HG03457 (cell line): ENCODE data around the gene SH3GLB1.

Experiments used
- ATAC-seq: cut with Tn5 transposase; IDR thresholded peaks from one replicate; pipeline ENCODE4 v1.9.1; 2021; ENCODE audit warnings: moderate number of reproducible peaks; ENCODE audit not compliant: unreplicated experiment

Gene SH3GLB1

DNA sequence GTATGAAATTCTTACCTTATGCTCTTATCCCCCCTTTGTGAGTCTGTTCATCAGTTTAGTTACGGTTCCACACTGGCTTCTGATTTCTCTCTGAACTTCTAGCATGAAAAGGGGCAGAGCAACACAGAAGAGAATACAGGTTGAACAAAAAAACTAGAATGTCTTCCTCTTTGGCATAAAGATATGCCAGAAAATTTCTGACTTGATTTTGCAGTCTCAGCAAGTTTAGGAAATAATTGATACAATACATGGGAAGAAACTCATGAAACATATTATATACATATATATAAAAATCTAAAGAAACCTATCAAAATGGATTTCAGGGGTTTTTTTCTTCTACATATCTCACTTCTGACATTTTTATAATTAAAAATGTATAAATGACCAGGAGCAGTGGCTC is 27.0 kb downstream of the SH3GLB1 start:
- ATAC-seq: no peak

DNA sequence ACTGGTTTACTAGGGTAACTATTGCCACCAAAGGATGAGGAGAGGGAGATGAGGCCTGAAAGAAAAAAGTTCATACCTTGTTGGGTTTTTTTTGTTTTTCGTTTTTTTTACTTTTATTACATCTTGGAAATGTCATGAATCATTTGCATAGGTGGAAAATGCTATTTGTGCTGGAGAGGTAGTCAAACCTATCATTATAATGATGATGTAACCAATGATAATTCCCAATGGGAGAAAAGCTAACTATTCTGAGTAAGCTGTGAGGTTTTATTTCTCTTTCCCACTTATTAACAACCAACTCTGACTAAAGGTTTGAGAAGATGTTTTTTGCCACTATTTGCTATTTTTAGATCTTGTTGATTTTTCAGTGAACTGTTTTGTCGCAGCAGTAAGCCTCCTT is 29.0 kb downstream of the SH3GLB1 start:
- no peak for ATAC-seq

DNA sequence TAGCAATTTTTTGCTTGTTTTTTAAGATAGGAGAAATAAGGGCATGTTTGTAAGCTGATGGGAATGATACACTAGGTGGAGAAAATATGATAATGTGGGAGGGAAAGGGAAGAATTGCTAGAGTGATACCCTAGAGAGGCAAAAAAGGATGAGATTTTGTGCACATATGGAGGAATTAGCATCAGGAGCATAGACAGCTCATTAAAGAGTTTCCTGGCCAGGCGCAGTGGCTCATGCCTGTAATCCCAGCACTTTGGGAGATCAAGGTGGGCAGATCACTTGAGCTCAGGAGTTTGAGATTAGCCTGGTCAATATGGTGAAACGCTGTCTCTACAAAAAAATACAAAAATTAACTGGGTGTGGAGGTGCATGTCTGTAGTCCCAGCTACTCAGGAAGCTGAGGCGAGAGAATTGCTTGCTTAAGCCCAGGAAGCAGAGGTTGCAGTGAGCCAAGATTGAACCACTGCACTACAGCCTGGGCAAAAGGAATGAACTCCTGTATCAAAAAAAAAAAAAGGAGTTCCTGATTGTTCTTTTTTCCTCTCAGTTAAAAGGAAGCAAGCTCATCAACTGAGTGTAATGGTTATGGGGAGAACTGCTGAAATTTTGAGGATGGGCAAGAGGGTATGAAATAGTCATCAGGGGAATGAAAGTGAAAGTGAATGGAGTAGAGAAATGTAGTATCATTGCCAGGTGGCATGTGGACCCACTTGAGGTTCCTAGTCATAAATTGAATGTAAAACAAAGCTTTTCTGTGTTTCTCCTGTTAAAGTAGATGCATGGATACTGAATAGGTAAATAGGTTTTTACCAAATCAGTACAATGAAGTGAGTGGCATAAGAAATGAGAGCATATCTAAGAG is 35.5 kb downstream of the SH3GLB1 start:
- no peak for ATAC-seq

DNA sequence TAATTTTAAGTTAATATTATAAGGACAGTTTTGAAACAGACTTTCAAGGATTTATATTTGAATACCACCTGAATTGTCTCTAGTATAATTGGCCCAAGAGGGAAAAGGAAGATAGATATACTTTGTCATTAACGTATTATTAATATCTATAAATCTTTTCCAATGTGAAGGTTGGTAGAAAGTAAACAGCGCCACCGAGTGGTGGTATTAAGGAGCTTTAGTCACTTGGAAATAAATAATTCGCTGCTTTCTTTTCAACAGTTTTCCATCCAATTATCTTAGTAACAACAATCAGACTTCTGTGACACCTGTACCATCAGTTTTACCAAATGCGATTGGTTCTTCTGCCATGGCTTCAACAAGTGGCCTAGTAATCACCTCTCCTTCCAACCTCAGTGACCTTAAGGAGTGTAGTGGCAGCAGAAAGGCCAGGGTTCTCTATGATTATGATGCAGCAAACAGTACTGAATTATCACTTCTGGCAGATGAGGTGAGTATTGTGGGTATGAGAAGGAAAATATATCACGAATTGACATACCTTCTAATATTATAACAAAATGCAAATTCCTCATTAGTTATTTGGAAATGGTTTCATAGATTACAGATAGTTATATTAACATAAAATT is 37.7 kb downstream of the SH3GLB1 start:
- ATAC-seq: no peak

DNA sequence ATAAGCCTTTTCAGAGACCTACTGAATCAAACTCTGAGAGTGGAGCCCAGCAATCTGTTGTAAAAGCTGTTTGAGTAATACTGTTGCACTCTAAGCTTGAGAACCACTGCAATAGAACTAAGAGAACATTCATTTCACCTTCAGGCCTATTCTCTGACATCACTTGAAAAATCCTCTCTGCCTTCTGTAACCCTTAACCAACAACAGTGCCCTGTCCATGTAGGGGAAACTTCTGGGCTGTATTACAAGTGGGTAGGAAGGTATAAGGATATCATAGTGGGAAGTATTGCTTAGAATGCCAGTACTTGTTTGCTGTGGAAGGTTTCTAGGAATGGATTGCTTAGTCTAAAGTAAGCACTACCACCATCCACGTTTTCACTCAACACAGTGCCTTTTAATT is 42.9 kb downstream of the SH3GLB1 start:
- no peak for ATAC-seq

DNA sequence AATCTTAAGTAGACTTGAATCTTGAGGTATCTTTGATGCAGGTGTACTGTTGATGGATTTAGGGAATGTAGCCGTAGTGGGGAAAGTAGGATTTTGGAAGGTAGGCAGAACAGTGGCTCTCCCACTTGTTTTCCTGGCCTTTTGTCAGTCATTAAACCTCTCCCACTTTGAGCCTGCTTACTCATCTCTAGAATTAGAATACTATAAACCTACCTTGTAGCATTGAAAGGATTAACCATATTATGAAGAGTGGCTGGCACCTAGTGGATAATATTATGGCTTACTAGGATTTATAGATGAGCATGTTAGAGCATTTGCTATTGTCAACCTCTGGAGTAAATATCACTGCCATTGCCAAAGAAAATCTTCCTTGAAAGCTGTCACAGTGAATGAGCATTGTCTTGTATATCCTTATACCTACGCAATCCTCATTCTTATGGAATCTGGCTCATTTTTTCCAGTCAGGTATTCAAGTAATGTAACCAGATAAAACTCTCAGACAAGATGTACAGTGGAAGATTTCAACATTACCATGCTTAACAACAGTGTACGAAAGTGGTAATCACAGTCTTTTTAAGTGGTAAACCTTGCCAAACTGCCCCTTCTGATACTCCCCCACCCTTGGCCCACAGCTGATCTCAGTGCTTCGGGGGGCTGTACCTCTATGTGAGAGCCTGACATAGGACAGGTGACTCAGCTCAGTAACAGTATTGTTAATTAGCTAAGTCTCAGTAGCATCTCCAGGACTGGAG is 44.4 kb downstream of the SH3GLB1 start:
- no peak for ATAC-seq

DNA sequence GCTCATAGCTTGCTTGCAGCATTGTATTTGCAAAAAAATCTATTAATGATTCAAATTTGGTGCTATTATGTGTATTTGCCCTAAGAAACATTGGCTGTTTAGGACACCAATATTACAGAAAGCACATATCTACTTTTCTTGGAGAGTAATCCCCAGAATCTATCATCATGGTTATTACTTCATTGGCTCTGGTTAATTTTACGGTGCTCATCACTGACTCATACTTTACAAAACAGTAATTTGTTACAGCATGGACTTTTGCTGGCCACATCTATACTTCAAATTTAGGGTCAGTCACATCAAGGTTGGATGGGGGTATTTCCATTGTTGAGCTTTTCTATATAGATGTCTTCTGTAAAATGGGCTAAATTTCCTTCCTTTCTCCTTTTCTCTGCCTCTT is 45.7 kb downstream of the SH3GLB1 start:
- ATAC-seq: no peak

DNA sequence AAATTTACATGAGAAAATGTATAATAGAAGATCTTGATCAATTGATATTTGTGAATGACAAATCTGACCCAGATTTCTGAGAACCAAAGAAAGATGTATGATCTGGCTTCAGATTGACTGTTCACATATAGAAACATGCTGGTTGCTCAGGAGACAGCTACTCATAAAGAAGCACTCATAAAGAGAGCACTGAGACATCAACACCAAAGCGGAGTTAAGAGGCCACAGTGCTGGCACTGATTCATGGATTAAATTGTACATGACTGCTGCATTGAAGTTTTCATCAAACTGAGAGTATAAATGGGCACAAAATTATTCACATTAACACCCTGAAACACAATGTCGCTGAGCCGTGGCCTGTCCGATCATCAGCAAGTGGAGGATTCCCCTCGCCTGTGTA is 46.2 kb downstream of the SH3GLB1 start:
- no peak for ATAC-seq

DNA sequence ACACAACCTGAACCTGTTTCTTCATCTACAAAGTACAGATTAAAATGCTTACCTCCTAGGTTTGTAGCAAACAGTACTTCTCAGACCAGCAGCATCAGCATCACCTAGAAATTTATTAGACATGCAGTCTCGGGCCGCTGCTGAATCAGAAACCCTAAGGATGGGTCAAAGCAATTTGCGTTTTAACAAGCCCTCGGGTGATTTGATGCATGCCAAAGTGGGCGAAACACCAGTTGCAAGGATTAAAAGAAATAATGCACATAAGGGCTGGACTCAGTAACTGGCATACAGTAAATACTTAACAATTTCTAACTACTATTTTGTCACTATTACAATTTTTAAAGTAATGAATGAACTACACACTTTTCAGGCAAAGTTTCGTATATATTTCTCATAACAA is 47.5 kb downstream of the SH3GLB1 start:
- ATAC-seq: no peak

DNA sequence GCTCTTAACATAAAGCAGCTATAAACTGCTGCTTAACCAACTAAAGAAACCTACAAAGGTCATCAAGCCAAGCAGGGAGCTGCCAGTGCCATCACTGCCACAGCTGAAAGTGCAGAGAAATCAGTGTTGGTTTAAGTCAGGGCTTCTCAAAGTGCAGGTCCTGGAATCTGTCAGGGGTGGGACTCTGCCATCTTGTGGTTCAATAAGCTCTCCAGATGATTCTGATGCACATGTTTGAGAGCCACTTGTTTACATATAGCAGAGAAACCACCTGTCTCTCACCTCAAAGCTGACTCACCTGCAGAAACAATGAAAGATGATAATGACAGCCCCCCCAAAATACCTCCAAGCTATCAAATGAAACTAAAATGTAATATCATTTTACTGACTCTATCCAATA is 49.3 kb downstream of the SH3GLB1 start:
- ATAC-seq: no peak

DNA sequence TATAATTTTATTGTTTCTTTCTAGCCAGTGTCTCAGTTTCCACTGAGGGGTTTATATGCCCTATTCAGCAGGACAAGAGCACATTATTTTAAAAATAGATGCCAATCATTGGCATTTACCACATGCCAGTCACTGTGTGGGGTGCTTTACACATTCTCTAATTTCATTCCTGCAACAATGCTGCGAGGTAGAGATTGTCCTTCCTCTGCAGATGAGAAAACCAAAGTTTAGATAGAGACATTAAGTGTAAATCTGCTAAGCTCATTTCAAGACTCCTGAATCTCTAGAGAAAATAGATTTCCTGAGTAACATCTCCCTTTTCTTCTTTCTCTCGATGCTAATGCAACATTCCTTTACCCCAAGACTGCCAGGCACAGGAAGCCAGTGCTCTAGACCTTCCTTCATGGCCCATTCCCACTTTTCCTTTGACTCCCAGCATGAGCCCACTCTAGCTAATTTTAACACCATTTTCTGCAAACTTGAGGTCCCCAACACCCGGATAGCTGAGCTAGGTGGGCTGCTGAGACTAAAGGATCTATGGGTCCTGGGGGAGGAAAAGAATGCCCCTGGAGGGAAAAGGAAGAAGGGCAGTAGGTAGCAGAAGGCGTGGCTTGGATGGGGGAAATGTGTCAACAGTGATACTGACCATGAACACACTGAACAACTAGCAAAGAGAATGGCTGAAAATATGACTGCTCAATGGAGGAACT is 50.0 kb downstream of the SH3GLB1 start:
- no peak for ATAC-seq

DNA sequence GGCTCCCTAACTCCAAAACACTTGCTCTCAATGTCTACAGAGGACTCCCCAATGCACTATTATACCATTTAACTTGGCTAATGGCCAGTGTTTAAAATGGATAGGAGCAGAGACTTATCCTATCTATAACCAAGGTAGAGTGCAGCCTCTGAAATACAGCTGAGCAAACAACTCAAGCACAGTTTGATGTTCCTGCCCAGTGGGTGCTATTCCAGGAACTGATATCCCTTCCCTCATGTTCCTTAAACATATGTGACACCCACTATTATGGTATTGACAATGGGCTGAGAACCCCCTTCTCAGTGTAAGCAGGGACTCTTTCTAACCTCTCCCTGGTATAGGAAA is 51.7 kb downstream of the SH3GLB1 start:
- ATAC-seq: no peak

DNA sequence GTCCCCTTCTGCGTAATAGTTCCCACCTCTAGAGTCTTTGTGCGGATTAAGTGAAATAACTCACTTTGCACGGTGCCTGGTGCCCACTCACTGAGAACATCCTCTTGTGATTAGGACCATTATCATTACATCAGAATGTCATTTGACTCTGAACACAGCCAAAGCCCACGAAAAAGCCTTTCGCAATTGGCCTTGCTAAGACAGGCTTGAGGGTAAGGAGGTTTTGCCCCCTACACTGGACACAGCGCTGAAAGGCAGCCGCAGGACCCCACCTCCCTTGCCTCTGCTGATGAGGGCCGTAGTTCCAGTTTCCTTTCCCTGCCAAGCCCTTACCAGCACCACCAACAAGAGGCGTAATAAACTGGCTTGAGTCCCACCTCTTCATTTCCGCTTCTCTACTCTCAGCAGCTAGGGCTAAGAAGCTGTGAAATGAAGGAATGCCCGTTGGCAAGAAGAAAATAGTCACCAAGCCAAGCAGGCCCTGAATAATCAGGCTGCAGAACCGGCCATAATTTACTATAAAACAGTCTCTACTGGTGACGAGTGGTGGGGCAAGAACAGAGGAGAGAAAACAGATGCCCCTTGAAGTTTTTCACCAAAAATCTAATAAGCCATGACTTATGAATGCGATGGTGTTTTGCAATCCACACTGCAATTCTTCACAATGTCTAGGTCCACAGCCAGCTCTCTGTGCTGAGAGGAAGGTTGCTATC is 53.1 kb downstream of the SH3GLB1 start:
- no peak for ATAC-seq

DNA sequence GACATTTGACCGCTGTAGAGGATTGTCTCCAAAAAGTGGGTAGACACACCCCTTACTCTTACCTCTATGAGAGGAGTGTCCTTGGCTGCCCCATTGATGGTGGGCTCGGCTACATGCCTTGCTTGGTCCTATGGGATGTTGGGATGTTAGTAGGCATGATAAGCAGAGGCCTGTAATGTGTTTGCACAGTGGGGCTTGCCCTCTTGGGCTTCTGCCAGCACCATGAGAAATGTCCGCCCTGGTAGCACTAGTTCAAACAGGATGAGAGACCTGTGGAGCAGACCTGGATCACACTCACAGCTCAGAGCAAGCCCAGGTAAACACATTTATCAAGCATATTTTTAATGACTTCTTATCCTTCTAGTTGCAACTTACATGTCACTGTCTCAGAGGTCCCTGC is 54.2 kb downstream of the SH3GLB1 start:
- ATAC-seq: no peak

DNA sequence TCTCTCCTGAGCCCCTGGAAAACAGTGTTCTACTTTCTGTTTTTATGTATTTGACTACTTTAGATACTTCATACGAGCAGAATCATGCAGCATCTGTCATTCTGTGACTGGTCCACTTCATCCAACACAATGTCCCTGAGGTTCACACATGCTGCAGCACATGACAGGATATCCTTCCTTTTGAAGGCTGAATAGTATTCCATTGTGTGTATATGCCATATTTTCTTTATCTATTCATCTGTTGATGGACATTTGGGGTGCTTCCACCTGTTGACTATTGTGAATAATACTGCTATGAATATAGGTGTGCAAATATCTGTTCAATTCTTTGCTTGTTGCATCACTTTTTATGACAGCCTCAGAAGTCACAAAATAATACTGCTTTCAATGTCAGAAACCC is 55.8 kb downstream of the SH3GLB1 start:
- no peak for ATAC-seq

DNA sequence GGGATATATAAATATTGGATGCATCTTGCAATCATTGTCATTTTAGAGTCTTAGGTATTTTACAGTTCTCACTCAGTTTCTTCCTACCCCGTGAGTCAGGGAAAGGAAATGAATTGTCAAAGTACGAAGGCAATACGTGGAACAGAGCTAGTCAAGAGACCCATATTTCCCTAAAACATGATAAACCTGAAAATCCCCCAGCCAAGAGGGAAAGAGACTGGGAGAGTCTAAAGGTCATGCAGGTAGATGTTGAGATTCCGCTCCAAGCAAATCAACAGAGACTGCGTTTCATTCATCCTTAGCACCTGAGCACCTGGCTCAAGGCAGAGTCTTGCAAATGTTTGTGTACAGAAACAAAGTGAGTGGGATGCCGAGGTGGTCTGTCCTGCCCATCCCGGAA is 58.0 kb downstream of the SH3GLB1 start:
- no peak for ATAC-seq

DNA sequence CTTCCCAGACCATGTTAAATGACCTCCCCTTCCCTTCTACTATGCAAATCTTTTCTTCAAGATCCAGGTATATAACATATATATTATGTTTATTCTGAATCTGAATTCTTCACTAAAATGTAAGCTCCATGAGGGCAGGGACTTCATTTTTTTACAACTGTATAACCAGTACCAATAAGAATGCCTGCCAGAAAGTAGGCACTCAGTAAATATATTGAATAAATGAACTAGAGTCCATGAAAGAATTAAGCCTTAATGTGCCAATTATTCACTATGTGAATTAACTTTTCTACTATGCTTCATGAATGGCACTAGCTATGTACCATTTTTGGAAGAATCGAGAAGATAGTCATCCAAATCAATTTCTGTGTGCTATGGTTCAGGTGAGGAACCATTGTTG is 60.1 kb downstream of the SH3GLB1 start:
- no peak for ATAC-seq

DNA sequence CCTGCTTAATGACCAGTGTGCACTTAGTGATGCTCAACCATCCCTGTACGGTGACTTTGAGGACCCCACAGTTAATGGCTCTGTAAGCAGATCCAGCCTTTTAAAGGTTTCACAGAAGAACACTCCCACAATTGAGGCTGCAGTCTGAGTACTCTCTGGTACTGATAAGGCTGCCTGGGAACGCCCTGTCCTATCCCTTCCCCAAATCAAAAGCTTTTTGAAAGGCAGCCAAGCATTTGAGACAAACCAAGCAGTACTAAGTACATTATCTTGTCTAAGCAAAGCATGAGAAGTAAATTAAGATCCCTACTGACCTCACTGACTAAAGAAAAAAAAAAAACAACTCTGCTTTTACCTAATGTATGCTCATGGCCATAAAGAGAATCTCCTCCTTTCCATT is 60.7 kb downstream of the SH3GLB1 start:
- ATAC-seq: no peak

DNA sequence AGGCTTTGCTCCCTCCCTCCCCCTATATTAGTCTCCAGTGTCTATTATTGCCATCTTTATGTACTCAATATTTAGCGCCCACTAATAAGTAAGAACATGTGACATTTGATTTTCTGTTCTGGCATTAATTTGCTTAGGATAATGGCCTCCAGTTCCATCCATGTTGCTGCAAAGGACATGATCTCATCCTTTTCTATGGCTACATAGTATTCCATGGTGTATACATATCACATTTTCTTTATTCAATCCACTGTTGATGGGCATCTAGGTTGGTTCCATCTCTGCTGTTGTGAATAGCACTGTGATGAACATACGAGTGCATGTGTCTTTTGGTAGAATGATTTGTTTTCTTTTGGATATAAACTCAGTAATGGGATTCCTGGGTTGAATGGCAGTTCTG is 61.3 kb downstream of the SH3GLB1 start:
- no peak for ATAC-seq

DNA sequence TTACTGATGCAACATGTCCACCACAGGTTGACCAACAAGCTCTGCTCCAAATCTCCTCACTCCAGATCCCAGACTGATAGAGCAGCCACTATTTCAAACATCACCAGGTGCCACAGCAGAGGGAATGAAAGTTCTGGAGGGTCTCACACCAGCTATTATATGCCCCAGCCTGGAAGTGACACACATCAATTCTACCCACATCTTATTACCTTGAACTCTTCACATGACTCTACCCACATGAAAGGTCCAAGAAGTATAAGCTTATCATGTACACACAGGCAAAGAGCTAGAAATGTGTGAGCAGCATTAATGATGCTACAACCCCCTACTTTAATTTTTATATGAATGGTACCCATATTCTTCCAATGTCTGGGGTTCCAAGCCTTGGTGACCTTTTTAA is 64.2 kb downstream of the SH3GLB1 start:
- no peak for ATAC-seq

DNA sequence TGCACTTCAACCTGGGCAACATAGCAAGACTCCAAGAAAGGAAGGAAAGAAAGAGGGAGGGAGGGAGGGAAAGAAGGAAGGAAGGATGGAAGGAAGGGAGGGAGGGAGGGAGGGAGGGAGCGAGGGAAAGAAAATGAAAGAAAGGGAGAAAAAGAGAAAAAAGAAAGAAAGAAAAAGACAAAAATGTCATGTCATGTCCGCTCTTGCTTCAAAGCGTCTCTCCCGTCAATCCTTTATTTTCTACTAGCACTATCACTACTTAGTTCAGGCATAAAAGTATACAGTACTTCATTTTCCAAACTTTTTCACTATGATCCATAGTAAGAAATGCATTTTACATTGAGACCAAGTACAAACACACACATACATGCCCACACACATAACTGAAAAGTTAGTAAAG is 64.7 kb downstream of the SH3GLB1 start:
- ATAC-seq: no peak
